Small intestine (tissue), 7 donors: Measurements from ENCODE around the gene OR10J1. TPM values are rescaled to one million over a fixed set of nuclear protein-coding genes. Genes with fewer than 3 reads are reported as not detected.
"Not testable (repeated sequence)": the region's sequence is repeated elsewhere in the genome, so short reads cannot be mapped to it uniquely, and the experiment has no call there.

Experiments
- DNase-seq, 2 donors: peaks; one replicate each; pipeline versions ENCODE4 v3.0.0 to v3.0.0-alpha.2; 2013
- FAIRE-seq: peaks from 2 replicates; lab custom pipeline; 2012; peaks lifted over from hg19 to GRCh38; lab: Jason Lieb, UNC
- H3K27ac ChIP-seq, 3 donors: one replicate each; pipeline ENCODE4 v1.5.1; 2013; ENCODE audit warnings: low read length in 2 of 3, mild to moderate bottlenecking in 2 of 3, control low read depth in 1 of 3, inconsistent platforms in 1 of 3, low read depth in 1 of 3, moderate library complexity in 1 of 3
- H3K27me3 ChIP-seq, 3 donors: one replicate each; pipeline ENCODE4 v1.6.1; 2013; ENCODE audit warnings: low read length in 3 of 3, inconsistent platforms in 1 of 3; ENCODE audit not compliant: control insufficient read depth in 3 of 3, insufficient read depth in 3 of 3
- H3K36me3 ChIP-seq, 3 donors: one replicate each; pipeline ENCODE4 v1.6.1; 2013; ENCODE audit warnings: low read length in 3 of 3, inconsistent platforms in 1 of 3, low read depth in 1 of 3, mild to moderate bottlenecking in 1 of 3, moderate library complexity in 1 of 3; ENCODE audit not compliant: control insufficient read depth in 3 of 3, insufficient read depth in 2 of 3
- H3K4me1 ChIP-seq, 3 donors: one replicate each; pipeline ENCODE4 v1.6.1; 2013; ENCODE audit warnings: low read length in 2 of 3, inconsistent platforms in 1 of 3, low read depth in 1 of 3, mild to moderate bottlenecking in 1 of 3, moderate library complexity in 1 of 3; ENCODE audit not compliant: control insufficient read depth in 3 of 3, insufficient read depth in 2 of 3
- H3K4me3 ChIP-seq, 3 donors: one replicate each; pipeline ENCODE4 v1.5.1; 2013; ENCODE audit warnings: low read length in 3 of 3, control low read depth in 1 of 3, inconsistent platforms in 1 of 3, low read depth in 1 of 3, mild to moderate bottlenecking in 1 of 3, moderate library complexity in 1 of 3
- H3K9me3 ChIP-seq, 2 donors: one replicate each; pipeline ENCODE4 v1.6.1; 2013; ENCODE audit warnings: low read depth in 1 of 2, low read length in 1 of 2; ENCODE audit not compliant: control insufficient read depth in 2 of 2, insufficient read depth in 1 of 2
- WGBS, 3 donors: extraction: QIAGEN DNeasy Blood & Tissue Kit; methylation state at CpG; one replicate each; pipeline ENCODE4 v1.1.7; 2013; 5-methylcytosine and 5-hydroxymethylcytosine counted together
- polyA plus RNA-seq, 4 donors: library from polyadenylated mRNA; stranded (reverse) in 3 of 4; unstranded in 1 of 4; fragments of 200-250 nt in 3 of 4; fragments of 120-200 nt in 1 of 4; gene quantifications; one replicate each; pipeline versions ENCODE4 v1.2.1 to v1.2.3, GENCODE V29; 2013
- donor health status: healthy with polysubstance abuse.
- donor health status: control.
- donor health status: control.
- donor health status: Bipolar disorder and iron deficiency.
- donor health status: healthy.

The OR10J1 gene
- polyA plus RNA-seq, 4 donors = not detected

GRCh38 chr1:159436469-159436868, 3.1 kb upstream of the OR10J1 start:
- H3K4me1 ChIP-seq = peaks cover 0 to 12% (median 0%) of the 10 kb centered on the region in 3 donors
- H3K27ac ChIP-seq = no peak overlapping the region
- no peaks in the 10 kb centered on the region for H3K9me3 ChIP-seq
- no peaks in the 10 kb centered on the region for H3K27me3 ChIP-seq
- DNase-seq = no peak
- no peak for FAIRE-seq
- H3K36me3 ChIP-seq = no peaks in the 10 kb centered on the region
- WGBS, 3 donors = 66 to 80% (median 69%) methylated on average over 4 of the region's 4 CpGs
- no peak overlapping the region for H3K4me3 ChIP-seq

GRCh38 chr1:159441360-159441759, 1.8 kb downstream of the OR10J1 start:
- peaks cover 0 to 39% (median 3%) of the 10 kb centered on the region in 3 donors for H3K4me1 ChIP-seq
- H3K27me3 ChIP-seq = no peaks in the 10 kb centered on the region
- FAIRE-seq (no peak), DNase-seq (no peak)
- no peak overlapping the region for H3K27ac ChIP-seq
- no peaks in the 10 kb centered on the region for H3K36me3 ChIP-seq
- H3K9me3 ChIP-seq = no peaks in the 10 kb centered on the region
- no peak overlapping the region for H3K4me3 ChIP-seq

- H3K4me1 ChIP-seq = peaks cover 0 to 39% (median 3%) of the 10 kb centered on the region in 3 donors
- no peaks in the 10 kb centered on the region for H3K9me3 ChIP-seq
- H3K36me3 ChIP-seq = no peaks in the 10 kb centered on the region
- no peak overlapping the region for H3K4me3 ChIP-seq
- WGBS, 3 donors = 15 to 61% (median 26%) methylated on average over 2 of the region's 2 CpGs
- peak overlapping the region in 1 of 3 donors; percentile 47 for H3K27ac ChIP-seq
- DNase-seq (peak in 1 of 2 donors; percentile 27), FAIRE-seq (no peak)
- no peaks in the 10 kb centered on the region for H3K27me3 ChIP-seq
Observed at GRCh38 chr1:159442428-159442827, 2.9 kb downstream of the OR10J1 start.

GRCh38 chr1:159443066-159443750, 3.7 kb downstream of the OR10J1 start:
- Histone ChIP-seq H3K4me3 (no peak overlapping the region), H3K4me1 (peaks cover 0 to 39% (median 3%) of the 10 kb centered on the region in 3 donors), H3K27ac (peak overlapping the region in 1 of 3 donors; percentile 47), H3K27me3 (no peaks in the 10 kb centered on the region), H3K9me3 (no peaks in the 10 kb centered on the region), H3K36me3 (no peaks in the 10 kb centered on the region)
- WGBS, 3 donors = 50 to 69% (median 54%) methylated on average over 4 of the region's 4 CpGs
- DNase-seq (peak in 1 of 2 donors; percentile 41), FAIRE-seq (no peak)

- no peaks in the 10 kb centered on the region for H3K27me3 ChIP-seq
- H3K36me3 ChIP-seq = no peaks in the 10 kb centered on the region
- no peak overlapping the region for H3K4me3 ChIP-seq
- no peak for FAIRE-seq
- peaks cover 0 to 5% of the 10 kb centered on the region in 2 donors for H3K9me3 ChIP-seq
- peak overlapping the region in 1 of 3 donors; percentile 41 for H3K27ac ChIP-seq
- peak in 1 of 2 donors; percentile 76 for DNase-seq
- peaks cover 0 to 39% (median 3%) of the 10 kb centered on the region in 3 donors for H3K4me1 ChIP-seq
Observed at GRCh38 chr1:159444511-159444910, 5.0 kb downstream of the OR10J1 start.

- no peak for FAIRE-seq
Observed at GRCh38 chr1:159448181-159448580, 8.7 kb downstream of the OR10J1 start.

GRCh38 chr1:159449605-159450004, 10.1 kb downstream of the OR10J1 start:
- H3K9me3 ChIP-seq, DNase-seq, H3K4me3 ChIP-seq, FAIRE-seq, H3K27me3 ChIP-seq, H3K4me1 ChIP-seq, H3K27ac ChIP-seq, H3K36me3 ChIP-seq: not testable (repeated sequence)
- WGBS, 3 donors = 85 to 94% (median 94%) methylated on average over 3 to 22 of the region's 23 CpGs

More at GRCh38 chr1:159448181-159448580, 8.7 kb downstream of the OR10J1 start:
- no peak for DNase-seq
- 69 to 86% (median 85%) methylated on average over 1 of the region's 1 CpG for WGBS, 3 donors
- Histone ChIP-seq H3K4me1 (peaks cover 0 to 15% (median 1%) of the 10 kb centered on the region in 3 donors), H3K36me3 (no peaks in the 10 kb centered on the region), H3K27me3 (no peaks in the 10 kb centered on the region), H3K9me3 (peaks cover 0 to 5% of the 10 kb centered on the region in 2 donors), H3K27ac (no peak overlapping the region), H3K4me3 (no peak overlapping the region)

GRCh38 chr1:159459551-159459950, 20.0 kb downstream of the OR10J1 start:
- H3K36me3 ChIP-seq = no peaks in the 10 kb centered on the region
- no peak for DNase-seq
- peaks cover 0 to 8% of the 10 kb centered on the region in 2 donors for H3K9me3 ChIP-seq
- no peak overlapping the region for H3K27ac ChIP-seq
- no peaks in the 10 kb centered on the region for H3K27me3 ChIP-seq
- 70 to 78% (median 74%) methylated on average over 2 of the region's 2 CpGs for WGBS, 3 donors
- FAIRE-seq = no peak
- no peak overlapping the region for H3K4me3 ChIP-seq
- no peaks in the 10 kb centered on the region for H3K4me1 ChIP-seq
